ENCODE measurements around the gene PDE6A.

- TF ChIP-seq CTCF (IDR thresholded peaks at IDR 0.05) (no peak), POLR2AphosphoS5 (IDR thresholded peaks at IDR 0.05; ENCODE audit: insufficient read depth in 1 of 2, low read depth in 1 of 2) (no peak), POLR2A (IDR thresholded peaks at IDR 0.05) (no peak)
These were observed 9.1 kb downstream of the PDE6A start for GRCh38 chr5:149935431-149935901.
